ENCODE data around the gene NIPAL3. TPM values are rescaled to one million over a fixed set of nuclear protein-coding genes. Genes with fewer than 3 reads are reported as not detected.

Gene NIPAL3
- total RNA-seq, 1 experiment from 2014 or later: 7.7 TPM

DNA sequence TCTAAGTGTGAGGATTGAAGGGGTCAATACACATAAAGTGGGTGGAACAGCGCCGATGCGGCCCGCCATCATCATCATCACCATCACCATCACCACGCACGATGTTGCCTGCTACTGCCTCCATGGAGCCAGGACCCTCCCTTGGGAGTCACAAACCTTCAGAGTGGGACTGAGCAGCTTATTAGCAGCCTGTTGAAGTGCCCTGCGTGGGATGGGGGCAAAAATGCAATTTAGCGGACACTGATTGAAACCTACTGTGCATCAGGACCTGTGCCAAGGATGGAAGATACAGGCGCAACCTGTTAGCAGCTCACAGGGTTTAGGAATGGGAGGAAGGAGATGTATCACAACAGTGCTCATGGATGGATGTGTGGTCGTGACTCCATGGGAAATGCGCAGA is 28.7 kb upstream of the NIPAL3 start:
- Histone ChIP-seq H3K23me2 (ENCODE audit: insufficient read length, low read depth, low read length, poor library complexity, severe bottlenecking) (no peaks in the 10 kb centered on the region), H4K20me1 (ENCODE audit: control insufficient read depth, insufficient read depth, insufficient read length) (no peaks in the 10 kb centered on the region), H2AFZ (ENCODE audit: low read length) (no peak overlapping the region), H3T11ph (ENCODE audit: low read length) (no peak overlapping the region), H3K18ac (ENCODE audit: insufficient read length, low read depth, low read length) (no peak overlapping the region), H2BK15ac (ENCODE audit: low read depth, low read length) (no peak overlapping the region), H4K91ac (ENCODE audit: insufficient read length, low read depth, low read length) (no peak overlapping the region), H3K56ac (ENCODE audit: insufficient read length, low read depth, low read length) (no peak overlapping the region), H2BK12ac (ENCODE audit: insufficient read length, low read depth, low read length) (no peak overlapping the region), H2AK5ac (ENCODE audit: insufficient read length, low read length) (no peak overlapping the region), H3K14ac (ENCODE audit: insufficient read depth, low read length) (no peak overlapping the region), H3K4me1 (ENCODE audit: insufficient read depth, low read length) (no peaks in the 10 kb centered on the region), H4K5ac (ENCODE audit: insufficient read length, low read depth, low read length) (no peak overlapping the region), H4K8ac (replicated peaks; ENCODE audit: insufficient read length, low read depth, low read length) (no peak overlapping the region), H3K27ac (ENCODE audit: insufficient read length, low read depth, low read length) (no peak overlapping the region), H3K9me3 (ENCODE audit: control insufficient read depth, low read depth, low read length) (no peaks in the 10 kb centered on the region), H3K79me2 (ENCODE audit: insufficient read depth, low read length) (no peaks in the 10 kb centered on the region), H3K23ac (ENCODE audit: insufficient read length, low read depth, low read length) (no peak overlapping the region), H3K4me2 (ENCODE audit: insufficient read depth, insufficient read length, low read length) (no peak overlapping the region), H3K9ac (ENCODE audit: extremely low read depth, insufficient read length, low read length) (no peak overlapping the region), H3K4ac (ENCODE audit: low read depth, low read length) (no peak overlapping the region), H2BK20ac (ENCODE audit: low read depth, low read length, poor library complexity, severe bottlenecking) (no peak overlapping the region), H3K27me3 (ENCODE audit: insufficient read depth, low read length) (no peaks in the 10 kb centered on the region), H2BK120ac (ENCODE audit: low read depth, low read length, poor library complexity, severe bottlenecking) (no peak overlapping the region), H2BK5ac (ENCODE audit: insufficient read length, low read length) (no peak overlapping the region), H3K79me1 (ENCODE audit: insufficient read depth, low read depth, low read length, poor library complexity, severe bottlenecking) (no peaks in the 10 kb centered on the region)
- no peaks in the 10 kb centered on the region for H3K27me3 Mint-ChIP-seq (ENCODE audit: low read depth)
- H3K4me1 Mint-ChIP-seq: peaks cover 4 to 14% of the 10 kb centered on the region in 2 experiments
- H3K9me3 Mint-ChIP-seq: no peaks in the 10 kb centered on the region
- H3K4me3 Mint-ChIP-seq: no peak overlapping the region
- WGBS (ENCODE audit: extremely low coverage, insufficient read length, low lambda C conversion rate): no CpG with 5 or more reads among the region's 11 CpGs
- peak overlapping the region in 1 of 3 experiments; percentile 24; a peak in 1 of 7 replicates for H3K27ac Mint-ChIP-seq
- DNase-seq: no peak
- TF ChIP-seq, protein P1, sequence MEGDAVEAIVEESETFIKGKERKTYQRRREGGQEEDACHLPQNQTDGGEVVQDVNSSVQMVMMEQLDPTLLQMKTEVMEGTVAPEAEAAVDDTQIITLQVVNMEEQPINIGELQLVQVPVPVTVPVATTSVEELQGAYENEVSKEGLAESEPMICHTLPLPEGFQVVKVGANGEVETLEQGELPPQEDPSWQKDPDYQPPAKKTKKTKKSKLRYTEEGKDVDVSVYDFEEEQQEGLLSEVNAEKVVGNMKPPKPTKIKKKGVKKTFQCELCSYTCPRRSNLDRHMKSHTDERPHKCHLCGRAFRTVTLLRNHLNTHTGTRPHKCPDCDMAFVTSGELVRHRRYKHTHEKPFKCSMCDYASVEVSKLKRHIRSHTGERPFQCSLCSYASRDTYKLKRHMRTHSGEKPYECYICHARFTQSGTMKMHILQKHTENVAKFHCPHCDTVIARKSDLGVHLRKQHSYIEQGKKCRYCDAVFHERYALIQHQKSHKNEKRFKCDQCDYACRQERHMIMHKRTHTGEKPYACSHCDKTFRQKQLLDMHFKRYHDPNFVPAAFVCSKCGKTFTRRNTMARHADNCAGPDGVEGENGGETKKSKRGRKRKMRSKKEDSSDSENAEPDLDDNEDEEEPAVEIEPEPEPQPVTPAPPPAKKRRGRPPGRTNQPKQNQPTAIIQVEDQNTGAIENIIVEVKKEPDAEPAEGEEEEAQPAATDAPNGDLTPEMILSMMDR (conservative IDR thresholded peaks at IDR 0.05): no peak
- H3K36me3 Mint-ChIP-seq (ENCODE audit: insufficient read depth in 1 of 3, low read depth in 3 of 3): peaks cover 0 to 22% (median 10%) of the 10 kb centered on the region in 3 experiments; a peak in 4 of 7 replicates

Data from H9 (cell line).